ENCODE results near the gene IDH2. TPM values are rescaled to one million over a fixed set of nuclear protein-coding genes. Genes with fewer than 3 reads are reported as not detected.

Gene IDH2
- total RNA-seq, 4 donors from 2014 or later, result 68.6 to 126 (median 76.7) TPM

GRCh38 chr15:90049666-90050604 lies 52.3 kb downstream of the IDH2 start:
- H3K4me3 ChIP-seq, result no peak overlapping the region
- TF ChIP-seq EP300 (IDR thresholded peaks at IDR 0.05) (no peak), CTCF (IDR thresholded peaks at IDR 0.05) (no peak), POLR2A (IDR thresholded peaks at IDR 0.05) (no peak), POLR2AphosphoS5 (IDR thresholded peaks at IDR 0.05) (no peak)
- WGBS, result 90% methylated on average over 12 of the region's 22 CpGs
- H3K9me3 ChIP-seq, result no peaks in the 10 kb centered on the region
- H3K27ac ChIP-seq, result no peak overlapping the region
- DNase-seq (ENCODE audit: low spot score in 2 of 2), result no peak
- no peaks in the 10 kb centered on the region for H3K27me3 ChIP-seq
- peaks cover 43% of the 10 kb centered on the region for H3K4me1 ChIP-seq
- no peaks in the 10 kb centered on the region for H3K36me3 ChIP-seq

GRCh38 chr15:90049030-90049429 lies 53.2 kb downstream of the IDH2 start:
- DNase-seq (ENCODE audit: low spot score in 2 of 2), result no peak
- TF ChIP-seq POLR2A (IDR thresholded peaks at IDR 0.05), result no peak
- no peak for TF ChIP-seq CTCF (IDR thresholded peaks at IDR 0.05)
- no peak for TF ChIP-seq EP300 (IDR thresholded peaks at IDR 0.05)
- TF ChIP-seq POLR2AphosphoS5 (IDR thresholded peaks at IDR 0.05), result no peak
- H3K27me3 ChIP-seq, result no peaks in the 10 kb centered on the region
- H3K9me3 ChIP-seq, result no peaks in the 10 kb centered on the region
- peaks cover 39% of the 10 kb centered on the region for H3K4me1 ChIP-seq
- 93% methylated on average over 5 of the region's 5 CpGs for WGBS
- H3K36me3 ChIP-seq, result no peaks in the 10 kb centered on the region
- H3K27ac ChIP-seq, result no peak overlapping the region
- no peak overlapping the region for H3K4me3 ChIP-seq

- Histone ChIP-seq H3K36me3 (no peaks in the 10 kb centered on the region), H3K9me3 (no peaks in the 10 kb centered on the region), H3K27me3 (no peaks in the 10 kb centered on the region), H3K4me1 (peaks cover 47% of the 10 kb centered on the region), H3K4me3 (no peak overlapping the region), H3K27ac (peak overlapping the region; percentile 76)
- TF ChIP-seq CTCF (IDR thresholded peaks at IDR 0.05) (no peak), POLR2A (IDR thresholded peaks at IDR 0.05) (no peak), EP300 (IDR thresholded peaks at IDR 0.05) (no peak), POLR2AphosphoS5 (IDR thresholded peaks at IDR 0.05) (no peak)
- DNase-seq (ENCODE audit: low spot score in 2 of 2), result no peak
- 89% methylated on average over 3 of the region's 9 CpGs for WGBS
These were observed 54.2 kb downstream of the IDH2 start for GRCh38 chr15:90047956-90048575.

GRCh38 chr15:90046911-90047392 lies 55.3 kb downstream of the IDH2 start:
- Histone ChIP-seq H3K4me3 (peak overlapping the region; percentile 2), H3K27ac (peak overlapping the region; percentile 76)
- DNase-seq (ENCODE audit: low spot score in 2 of 2), result no peak

More at GRCh38 chr15:90046911-90047392, 55.3 kb downstream of the IDH2 start:
- Histone ChIP-seq H3K27me3 (no peaks in the 10 kb centered on the region), H3K4me1 (peaks cover 48% of the 10 kb centered on the region), H3K36me3 (no peaks in the 10 kb centered on the region), H3K9me3 (no peaks in the 10 kb centered on the region)
- TF ChIP-seq POLR2AphosphoS5 (IDR thresholded peaks at IDR 0.05) (peak in 2 of 3 donors; percentile 70 to 92), CTCF (IDR thresholded peaks at IDR 0.05) (no peak)
- 43% methylated on average over 8 of the region's 12 CpGs for WGBS
